Measurements from ENCODE around the gene IFT43. TPM values are rescaled to one million over a fixed set of nuclear protein-coding genes. Genes with fewer than 3 reads are reported as not detected.

IFT43 gene
- total RNA-seq = 10 to 100 TPM in 1 of 2 experiments, 1 to 10 TPM in 1; 7.6 to 10.4 TPM

- Mint-ChIP-seq H3K4me1 (ENCODE audit: low read depth) (peaks cover 22% of the 10 kb centered on the region), H3K27ac (peak within 1 kb of the TSS; percentile 62), H3K9me3 (no peaks in the 10 kb centered on the region), H3K27me3 (no peaks in the 10 kb centered on the region), H3K4me3 (peak within 1 kb of the TSS; percentile 84), H3K36me3 (ENCODE audit: low read depth) (peaks cover 6% of the 10 kb centered on the region)
- CTCF ChIA-PET = interaction anchor here (1.5 to 6.4 kb wide), 3 partner anchors 79 to 408 kb away, joined by 4 to 82 read pairs (median 20); no protein-coding TSS in a partner anchor
- POLR2A ChIA-PET = interaction anchor here (0.6 kb wide), 2 partner anchors 9 to 168 kb away, joined by 3 read pairs; no protein-coding TSS in a partner anchor
- ATAC-seq (peak; percentile 71), DNase-seq (peak; percentile 97)
- TF ChIP-seq CTCF (IDR thresholded peaks at IDR 0.05) = no peak
- intact Hi-C loops (cut with micrococcal nuclease) = no loop called here
Measured at GRCh38 chr14:75985618-75986438, at the start of gene IFT43. Gene IFT43 (plus strand): TSS chr14:75985763. CDS start chr14:75985787, 24 bp downstream.

GRCh38 chr14:75939200-75939599 is 46.4 kb upstream of the IFT43 start:
- ATAC-seq = no peak

GRCh38 chr14:75941030-75941429 is 44.5 kb upstream of the IFT43 start:
- ChIA-PET POLR2A (no interaction called here), CTCF (interaction anchor here (1.1 to 1.2 kb wide), 2 partner anchors 34 to 231 kb away, joined by 3 to 6 read pairs; no protein-coding TSS in a partner anchor)
- Mint-ChIP-seq H3K27me3 (no peaks in the 10 kb centered on the region), H3K4me3 (no peak overlapping the region), H3K27ac (no peak overlapping the region), H3K4me1 (ENCODE audit: low read depth) (no peaks in the 10 kb centered on the region), H3K9me3 (no peaks in the 10 kb centered on the region), H3K36me3 (ENCODE audit: low read depth) (peaks cover 2% of the 10 kb centered on the region)
- TF ChIP-seq CTCF (IDR thresholded peaks at IDR 0.05) = no peak
- intact Hi-C loops (cut with micrococcal nuclease) = no loop called here
- DNase-seq (no peak), ATAC-seq (no peak)

More at GRCh38 chr14:75939200-75939599, 46.4 kb upstream of the IFT43 start:
- CTCF ChIA-PET = no interaction called here
- Mint-ChIP-seq H3K9me3 (no peaks in the 10 kb centered on the region), H3K4me3 (no peak overlapping the region), H3K4me1 (ENCODE audit: low read depth) (no peaks in the 10 kb centered on the region), H3K27me3 (no peaks in the 10 kb centered on the region), H3K36me3 (ENCODE audit: low read depth) (no peaks in the 10 kb centered on the region), H3K27ac (no peak overlapping the region)
- no peak for DNase-seq
- no peak for TF ChIP-seq CTCF (IDR thresholded peaks at IDR 0.05)
- intact Hi-C loops (cut with micrococcal nuclease) = no loop called here
- POLR2A ChIA-PET = interaction anchor here (1.2 kb wide), 1 partner anchor 15 kb away, joined by 4 read pairs; no protein-coding TSS in a partner anchor

GRCh38 chr14:75944607-75945241 is 40.8 kb upstream of the IFT43 start:
- ATAC-seq = no peak

More at GRCh38 chr14:75944607-75945241, 40.8 kb upstream of the IFT43 start:
- intact Hi-C loops (cut with micrococcal nuclease) = no loop called here
- Mint-ChIP-seq H3K4me3 (no peak overlapping the region), H3K9me3 (no peaks in the 10 kb centered on the region), H3K27me3 (no peaks in the 10 kb centered on the region), H3K36me3 (ENCODE audit: low read depth) (peaks cover 2% of the 10 kb centered on the region), H3K4me1 (ENCODE audit: low read depth) (no peaks in the 10 kb centered on the region), H3K27ac (no peak overlapping the region)
- ChIA-PET POLR2A (no interaction called here), CTCF (no interaction called here)
- TF ChIP-seq CTCF (IDR thresholded peaks at IDR 0.05) = no peak
- DNase-seq = no peak

Measured in activated CD8-positive, alpha-beta T cell treated with anti-CD3 and anti-CD28 coated beads for 36 hours (primary cell).